HFF-Myc (cell line): ENCODE measurements around the gene EEA1.
A peak's percentile ranks its signal among the peaks of the same experiment; 100 is the strongest.

Experiments
- DNase-seq: peaks from one replicate; pipeline ENCODE4 v3.0.0-alpha.2; 2011; ENCODE audit warnings: low read depth; ENCODE audit errors: extremely low read depth
- H3K4me3 ChIP-seq: replicated peaks from 2 replicates; pipeline ENCODE4 v1.5.1; 2011; ENCODE audit warnings: low read depth, mild to moderate bottlenecking, control low read depth, low read length
- TF ChIP-seq, protein P1 (sequence below): IDR thresholded peaks from 2 replicates; pipeline ENCODE4 v1.5.1; 2012; ENCODE audit warnings: mild to moderate bottlenecking, low read depth, low read length, control low read depth; ENCODE audit errors: missing control alignments

The EEA1 gene

GRCh38 chr12:92928962-92929915, at the start of gene EEA1:
EEA1 (minus strand) TSS chr12:92929295; CDS start chr12:92929066, 229 bp downstream.
- DNase-seq = peak; percentile 83
- peak within 1 kb of the TSS; percentile 74 for H3K4me3 ChIP-seq
- TF ChIP-seq, protein P1, sequence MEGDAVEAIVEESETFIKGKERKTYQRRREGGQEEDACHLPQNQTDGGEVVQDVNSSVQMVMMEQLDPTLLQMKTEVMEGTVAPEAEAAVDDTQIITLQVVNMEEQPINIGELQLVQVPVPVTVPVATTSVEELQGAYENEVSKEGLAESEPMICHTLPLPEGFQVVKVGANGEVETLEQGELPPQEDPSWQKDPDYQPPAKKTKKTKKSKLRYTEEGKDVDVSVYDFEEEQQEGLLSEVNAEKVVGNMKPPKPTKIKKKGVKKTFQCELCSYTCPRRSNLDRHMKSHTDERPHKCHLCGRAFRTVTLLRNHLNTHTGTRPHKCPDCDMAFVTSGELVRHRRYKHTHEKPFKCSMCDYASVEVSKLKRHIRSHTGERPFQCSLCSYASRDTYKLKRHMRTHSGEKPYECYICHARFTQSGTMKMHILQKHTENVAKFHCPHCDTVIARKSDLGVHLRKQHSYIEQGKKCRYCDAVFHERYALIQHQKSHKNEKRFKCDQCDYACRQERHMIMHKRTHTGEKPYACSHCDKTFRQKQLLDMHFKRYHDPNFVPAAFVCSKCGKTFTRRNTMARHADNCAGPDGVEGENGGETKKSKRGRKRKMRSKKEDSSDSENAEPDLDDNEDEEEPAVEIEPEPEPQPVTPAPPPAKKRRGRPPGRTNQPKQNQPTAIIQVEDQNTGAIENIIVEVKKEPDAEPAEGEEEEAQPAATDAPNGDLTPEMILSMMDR = no peak

DNA sequence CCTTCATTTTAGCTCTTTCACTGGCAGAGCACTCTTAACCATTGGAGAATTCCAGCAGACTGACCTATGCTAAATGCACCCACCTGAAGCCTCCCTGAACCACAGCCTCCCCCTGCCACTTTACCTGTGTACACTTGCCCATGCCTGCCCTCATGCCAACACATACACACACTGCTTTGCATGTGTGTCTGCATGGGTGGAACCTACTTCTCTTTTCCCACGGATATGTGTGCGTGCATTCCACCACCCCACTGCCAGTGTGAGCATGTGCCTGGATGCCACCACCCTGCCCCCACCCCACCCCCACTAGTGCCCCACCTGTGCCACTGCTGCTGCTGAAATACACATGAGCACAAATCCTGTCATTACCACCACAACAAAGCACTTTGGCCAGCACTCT, 49.5 kb upstream of the EEA1 start:
- TF ChIP-seq, protein P1 = no peak
- DNase-seq = no peak

DNA sequence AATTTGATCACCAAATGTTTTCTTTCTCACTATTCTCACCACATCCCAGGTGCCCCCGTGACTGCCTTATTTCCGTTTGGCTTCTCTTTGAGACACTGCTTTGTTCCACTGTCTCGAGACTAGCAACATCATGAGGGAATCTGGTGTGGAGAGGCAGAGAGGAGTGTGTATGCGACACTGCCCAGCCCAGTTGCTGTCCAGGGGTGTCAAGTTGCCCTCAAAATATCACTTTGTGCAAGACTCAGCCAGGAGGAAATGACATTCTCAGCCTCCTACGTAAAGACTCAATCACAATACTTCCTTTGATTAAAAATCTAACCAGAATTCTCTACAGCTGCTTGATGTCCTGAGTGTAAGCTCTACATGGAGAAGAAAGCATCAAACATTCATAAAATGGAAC, 48.2 kb upstream of the EEA1 start:
- TF ChIP-seq, protein P1 = no peak
- no peak overlapping the region for H3K4me3 ChIP-seq
- DNase-seq = no peak

More for the DNA sequence above, 49.5 kb upstream of the EEA1 start:
- no peak overlapping the region for H3K4me3 ChIP-seq

DNA sequence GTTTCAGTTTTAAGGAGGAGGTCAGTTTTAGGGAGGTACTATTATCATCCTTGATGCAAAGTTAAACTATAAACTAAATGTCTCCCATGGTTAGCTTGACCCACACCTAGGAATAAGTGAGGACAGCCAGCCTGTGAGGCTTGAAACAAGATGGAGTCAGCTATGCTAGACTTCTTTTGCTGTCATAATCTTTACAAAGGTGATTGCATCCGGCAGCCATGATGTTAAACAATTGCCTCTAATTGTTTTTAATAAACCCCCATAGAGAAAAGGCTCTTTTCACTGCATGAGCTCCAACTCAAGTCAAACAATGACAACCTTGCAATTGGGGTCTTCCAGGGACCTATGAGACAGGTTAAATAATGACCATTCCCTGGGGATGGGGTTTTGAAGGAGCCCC, 45.7 kb upstream of the EEA1 start:
- no peak overlapping the region for H3K4me3 ChIP-seq
- TF ChIP-seq, protein P1 = no peak
- no peak for DNase-seq

GRCh38 chr12:92973614-92974013, 44.5 kb upstream of the EEA1 start:
- no peak for DNase-seq
- no peak overlapping the region for H3K4me3 ChIP-seq
- TF ChIP-seq, protein P1 = no peak

- no peak overlapping the region for H3K4me3 ChIP-seq
- TF ChIP-seq, protein P1 = no peak
- no peak for DNase-seq
Observed at GRCh38 chr12:92971859-92972524, 42.9 kb upstream of the EEA1 start.
